Retinal pigment epithelial cell (primary cell): Measurements from ENCODE around the gene TRIO.
A peak's percentile ranks its signal among the peaks of the same experiment; 100 is the strongest.

Source experiments
- DNase-seq: peaks from one replicate; pipeline ENCODE4 v3.0.0-alpha.2; 2010; ENCODE audit warnings: low read depth
- H3K4me3 ChIP-seq: 2 replicates; pipeline ENCODE4 v1.5.1; 2011; ENCODE audit warnings: mild to moderate bottlenecking, low read length, control low read depth, moderate library complexity
- CTCF ChIP-seq: conservative IDR thresholded peaks from 2 replicates; pipeline ENCODE4 v1.5.1; 2011; ENCODE audit warnings: low read depth, low read length, control low read depth, inconsistent platforms

TRIO gene

GRCh38 chr5:14250084-14250695, 107.0 kb downstream of the TRIO start:
- peak; percentile 81 for DNase-seq
- TF ChIP-seq CTCF, result no peak
- H3K4me3 ChIP-seq, result peak overlapping the region; percentile 41

DNA sequence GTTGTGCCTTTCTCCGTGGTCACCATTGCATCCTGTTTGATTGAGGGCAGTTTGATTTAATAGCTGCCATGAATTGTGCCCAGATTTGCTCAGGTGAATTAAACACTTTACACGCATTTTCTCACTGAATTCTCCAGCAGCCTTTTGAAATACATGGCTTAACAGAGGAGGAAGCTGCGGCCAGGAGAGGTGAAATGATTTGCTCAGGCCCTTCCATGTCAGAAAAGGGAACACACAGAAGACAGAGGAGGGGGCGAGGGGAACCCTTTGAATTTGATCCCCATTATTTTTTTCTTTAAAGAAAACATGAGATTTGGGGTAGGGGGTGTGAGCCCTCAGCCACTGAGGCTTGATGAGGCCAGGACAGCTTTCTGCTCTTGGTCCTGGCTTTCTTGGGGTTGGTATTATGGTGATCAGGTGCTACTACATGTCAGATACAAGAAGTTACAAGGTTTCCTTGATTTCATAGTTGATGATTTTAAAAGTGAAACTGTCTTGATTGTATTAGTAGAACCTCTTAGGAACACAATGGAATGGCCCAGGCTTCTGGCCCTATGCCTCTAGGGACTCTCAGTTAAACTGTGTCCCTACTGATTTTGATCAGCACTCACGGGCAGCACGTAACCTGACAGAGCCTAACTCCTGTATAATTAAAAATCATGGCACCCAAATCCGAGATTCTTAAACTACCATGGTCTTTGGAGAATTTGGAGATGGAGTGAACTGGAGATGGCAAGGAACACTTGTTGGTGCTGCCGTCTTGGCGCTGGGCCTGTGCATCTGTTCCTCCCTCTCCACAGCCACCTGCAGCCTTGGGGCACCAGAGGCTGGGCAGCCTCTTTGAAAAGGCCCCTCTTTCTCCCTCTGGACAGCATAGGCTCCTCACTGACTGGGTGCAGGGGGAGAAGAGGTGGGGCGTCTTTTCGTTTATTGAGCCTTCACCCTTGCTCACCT, 107.9 kb downstream of the TRIO start:
- TF ChIP-seq CTCF, result no peak
- DNase-seq, result no peak
- no peak overlapping the region for H3K4me3 ChIP-seq

GRCh38 chr5:14251733-14252132, 108.6 kb downstream of the TRIO start:
- H3K4me3 ChIP-seq, result no peak overlapping the region
- no peak for TF ChIP-seq CTCF

GRCh38 chr5:14252793-14253192, 109.7 kb downstream of the TRIO start:
- TF ChIP-seq CTCF, result no peak
- no peak overlapping the region for H3K4me3 ChIP-seq
- DNase-seq, result no peak

More at GRCh38 chr5:14251733-14252132, 108.6 kb downstream of the TRIO start:
- DNase-seq, result no peak

DNA sequence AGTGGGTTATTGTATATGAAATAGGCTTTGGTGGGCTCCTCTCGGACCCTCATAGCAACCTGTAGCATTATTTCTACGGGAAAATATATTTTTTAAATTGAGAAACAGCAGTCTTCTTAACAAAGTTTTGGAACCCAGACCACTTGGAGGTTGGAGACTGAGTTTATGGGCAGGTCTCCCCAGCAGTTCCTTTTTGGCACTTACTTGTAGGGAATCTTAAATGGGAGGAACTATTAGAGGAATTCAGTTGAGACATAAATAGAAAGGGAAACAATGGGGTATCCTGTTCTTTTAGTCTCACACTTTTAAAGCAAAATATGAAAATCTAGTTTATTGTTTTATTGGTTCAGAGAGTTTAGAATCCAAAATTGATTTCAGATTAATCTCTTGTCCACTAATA, 111.5 kb downstream of the TRIO start:
- no peak for TF ChIP-seq CTCF
- DNase-seq, result no peak
- H3K4me3 ChIP-seq, result no peak overlapping the region

GRCh38 chr5:14256026-14256690, 113.0 kb downstream of the TRIO start:
- no peak for DNase-seq
- no peak overlapping the region for H3K4me3 ChIP-seq
- TF ChIP-seq CTCF, result no peak
